ENCODE results near the gene ZDHHC13.

Gene ZDHHC13

DNA sequence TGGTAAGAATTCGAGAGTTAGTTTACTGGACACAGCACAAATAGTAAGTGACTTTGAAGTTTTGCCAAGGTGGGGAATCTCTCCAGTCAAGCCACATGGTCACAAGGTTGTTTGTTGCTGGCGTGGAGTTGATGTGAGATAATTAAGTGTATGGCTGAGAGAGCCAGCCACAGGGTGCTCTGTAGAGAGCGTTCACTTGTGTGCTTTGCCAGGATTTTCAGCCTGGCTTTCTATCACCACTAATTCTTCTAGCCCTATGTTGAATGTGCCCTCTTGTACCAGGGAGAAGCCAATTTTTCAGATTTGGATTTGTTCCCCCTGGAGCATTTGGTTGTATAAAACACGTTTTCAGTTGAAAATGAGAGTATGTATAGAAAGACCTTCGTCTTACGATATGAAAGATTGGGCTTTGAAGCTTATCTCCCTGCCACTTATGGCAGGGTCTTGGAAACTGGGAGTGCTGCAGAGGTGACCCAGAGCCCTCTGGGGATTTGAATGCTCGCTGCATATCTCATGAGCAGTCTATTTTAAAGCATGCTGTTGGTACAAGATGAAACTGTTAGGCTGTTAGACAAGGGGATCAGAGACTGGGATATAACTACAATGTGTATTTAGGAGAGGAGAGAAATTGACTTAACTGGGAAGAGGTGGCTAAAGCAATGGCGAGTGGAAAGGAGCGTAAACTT, 56.2 kb downstream of the ZDHHC13 start:
- DNase-seq (ENCODE audit: low spot score): no peak

DNA sequence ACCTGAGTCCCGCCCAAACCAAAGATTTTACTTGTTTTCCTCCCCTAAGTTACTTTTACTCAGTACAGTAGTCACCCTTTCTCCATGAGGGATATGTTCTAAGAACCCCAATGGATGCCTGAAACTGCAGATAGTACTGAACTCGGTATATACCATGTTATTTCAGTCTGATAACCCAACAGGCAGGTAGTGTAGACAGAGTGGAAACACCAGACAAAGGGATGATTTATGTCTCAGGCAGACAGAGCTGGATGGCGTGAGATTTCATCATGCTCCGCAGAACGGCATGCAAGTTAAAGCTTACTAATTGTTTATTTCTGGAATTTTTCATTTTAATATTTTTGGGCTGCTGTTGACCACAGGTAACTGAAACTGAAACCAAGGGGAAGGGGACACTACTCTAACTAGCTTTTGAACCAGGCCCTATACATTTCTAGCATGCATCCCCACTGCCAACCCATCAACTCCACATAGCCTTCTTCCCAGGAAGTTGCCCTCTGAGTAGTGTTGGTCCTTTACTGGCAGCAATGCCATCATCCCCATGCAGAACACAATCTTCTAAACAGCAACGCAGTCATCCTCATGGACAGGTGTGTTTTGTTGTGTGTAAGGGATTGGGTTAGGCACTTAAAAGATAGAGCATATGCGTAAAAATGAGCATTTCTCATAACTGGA, 57.1 kb downstream of the ZDHHC13 start:
- no peak for DNase-seq (ENCODE audit: low spot score)

DNA sequence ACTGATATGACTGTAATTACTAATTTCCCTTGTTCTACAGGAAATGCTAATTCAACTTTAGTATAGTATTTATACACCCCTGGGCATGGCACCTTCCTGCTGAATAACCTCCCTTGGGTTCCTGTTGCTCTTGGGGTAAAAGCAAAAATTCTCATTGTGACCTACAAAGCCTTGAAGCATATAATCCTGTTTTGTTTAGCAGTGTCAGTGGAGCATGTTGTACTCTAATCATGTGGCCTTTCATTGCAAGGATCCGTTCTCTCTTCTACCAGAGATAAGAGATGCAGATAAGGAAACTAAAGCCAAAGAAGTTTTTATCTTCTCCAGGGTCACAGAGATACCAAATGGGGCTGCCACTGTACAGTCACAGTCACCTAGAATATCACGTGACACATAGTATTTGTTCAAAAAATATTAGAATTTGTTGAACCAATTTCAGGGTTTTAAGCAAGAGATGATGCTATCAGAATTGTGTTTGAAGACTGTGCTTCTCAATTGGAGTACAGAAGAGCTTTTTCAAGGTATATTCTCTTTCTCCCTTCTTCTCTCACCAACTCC, 59.7 kb downstream of the ZDHHC13 start:
- no peak for DNase-seq (ENCODE audit: low spot score)

DNA sequence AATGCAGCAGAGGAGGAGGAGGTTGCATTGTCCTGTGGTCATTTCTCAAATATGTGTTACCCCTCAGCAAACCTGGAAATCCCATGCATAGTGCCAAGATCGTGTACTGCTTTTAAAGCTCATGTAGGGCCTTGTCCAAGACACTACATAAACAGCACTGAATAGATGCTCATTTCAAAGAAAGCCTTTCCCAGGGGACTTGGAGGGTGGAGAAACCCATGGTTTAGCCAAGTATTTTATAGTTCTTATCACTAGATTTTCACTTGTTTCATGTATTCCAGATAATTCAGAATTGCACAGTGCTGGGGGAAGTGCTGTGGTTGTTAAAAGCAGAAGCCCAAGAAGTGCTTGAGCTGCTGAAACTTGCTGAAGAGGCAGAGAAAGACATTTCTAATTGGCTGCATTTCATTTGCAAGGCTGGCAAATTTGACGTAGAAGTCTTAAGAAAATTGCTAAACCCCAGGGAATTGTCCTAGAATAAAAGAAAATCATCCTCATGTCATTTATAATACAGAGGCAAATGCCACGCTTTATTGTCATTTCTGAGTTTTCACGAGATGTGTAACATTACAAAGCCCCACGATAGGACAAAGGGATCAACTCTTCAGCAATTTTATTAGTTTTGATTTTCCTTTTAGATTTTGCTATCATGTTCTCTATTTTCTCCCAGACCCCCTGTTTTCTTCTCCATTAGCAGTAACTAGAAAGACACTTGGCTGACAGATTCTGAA, 64.7 kb downstream of the ZDHHC13 start:
- no peak for DNase-seq (ENCODE audit: low spot score)

DNA sequence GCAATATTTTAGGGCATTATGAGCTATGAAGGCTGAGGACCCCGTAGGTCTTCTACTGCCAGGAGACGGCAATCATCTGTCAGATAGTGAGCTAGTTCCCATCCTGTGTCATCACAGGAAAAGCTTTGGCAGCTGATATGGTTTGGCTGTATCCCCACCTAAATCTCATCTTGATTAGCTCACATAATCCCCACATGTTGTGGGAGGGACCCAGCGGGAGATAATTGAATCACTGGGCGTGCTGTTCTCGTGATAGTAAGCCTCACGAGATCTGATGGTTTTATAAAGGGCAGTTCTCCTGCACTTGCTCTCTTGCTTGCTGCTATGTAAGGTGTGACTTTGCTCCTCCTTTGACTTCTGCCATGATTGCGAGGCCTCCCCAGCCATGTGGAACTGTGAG, 66.7 kb downstream of the ZDHHC13 start:
- DNase-seq (ENCODE audit: low spot score): no peak

DNA sequence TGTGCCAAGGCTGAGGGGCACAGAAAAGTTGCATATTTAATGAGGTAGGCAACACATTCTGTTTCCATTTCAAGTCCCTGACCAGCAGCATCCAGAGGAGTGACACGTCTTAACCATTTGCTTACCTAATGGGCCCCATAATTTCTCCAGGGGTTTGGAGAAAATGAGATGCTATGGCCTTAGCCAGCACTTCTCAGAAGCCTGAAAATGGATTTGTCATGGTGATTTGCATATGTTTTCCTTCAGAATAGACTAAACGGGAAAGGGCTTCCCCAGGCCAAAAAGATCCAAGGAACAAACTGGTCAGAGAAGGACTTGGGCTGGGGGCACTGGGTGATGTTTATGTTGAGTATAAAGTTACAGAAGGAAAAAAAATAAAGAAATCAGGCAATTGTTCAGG, 68.1 kb downstream of the ZDHHC13 start:
- DNase-seq (ENCODE audit: low spot score): no peak

DNA sequence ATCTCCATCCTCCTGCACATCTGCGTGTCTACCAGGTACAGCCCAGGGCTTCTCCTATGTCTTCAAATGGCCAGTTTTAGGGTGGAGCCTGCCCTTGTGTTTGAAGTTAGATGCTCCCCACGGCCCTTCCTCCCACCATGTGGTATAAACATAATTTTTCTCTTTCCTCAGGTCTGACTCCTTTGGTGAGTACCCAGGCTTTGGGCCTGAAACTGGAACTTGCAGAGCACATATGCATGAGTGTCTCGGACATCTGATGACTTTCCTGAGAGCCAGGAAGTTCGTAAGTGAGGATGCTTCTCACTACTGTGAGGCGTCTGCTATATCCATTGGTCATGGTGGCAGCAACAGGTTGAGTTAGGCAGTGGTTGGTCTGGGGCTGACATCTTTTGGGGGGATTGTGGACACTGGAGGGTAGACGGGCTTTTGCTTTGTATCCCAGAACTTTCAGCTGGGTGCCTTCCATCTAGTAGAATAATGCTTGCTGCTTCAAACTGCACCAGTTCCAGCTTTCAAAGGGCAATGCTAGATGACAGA, 68.6 kb downstream of the ZDHHC13 start:
- no peak for DNase-seq (ENCODE audit: low spot score)

DNA sequence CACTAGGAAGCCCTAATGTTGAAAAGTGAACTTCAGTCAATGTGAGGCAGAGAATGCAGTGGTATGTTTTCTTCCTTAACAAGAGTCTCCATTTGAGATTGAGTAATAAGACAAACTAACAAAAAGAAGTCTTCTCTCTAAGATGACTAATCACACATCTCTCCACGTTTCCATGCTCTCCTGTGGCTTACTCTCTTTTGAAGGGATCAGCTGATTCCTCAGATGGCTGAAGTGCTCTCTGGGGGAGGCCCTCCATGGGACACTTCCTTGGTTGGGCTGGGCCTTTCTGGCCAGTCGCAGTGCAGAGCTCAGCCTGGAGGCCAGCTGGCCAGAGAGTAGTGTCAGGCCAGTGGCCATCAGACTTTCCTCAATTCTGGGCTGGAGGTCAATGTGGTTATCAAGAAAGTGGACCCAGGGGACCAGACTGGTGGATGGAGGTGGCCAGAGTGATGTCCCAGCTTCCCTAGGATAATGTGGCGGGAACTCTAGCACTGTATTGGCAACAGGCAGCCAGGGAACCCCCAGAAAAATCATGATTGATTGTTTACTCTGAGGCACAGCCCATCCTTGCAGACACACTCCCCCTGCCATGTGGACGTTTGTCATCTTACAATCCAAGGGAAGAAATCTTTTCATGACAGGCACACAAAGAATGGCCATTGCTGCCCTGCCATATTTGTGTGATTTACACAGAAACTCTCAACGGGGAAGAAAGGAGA, 70.3 kb downstream of the ZDHHC13 start:
- peak; percentile 31 for DNase-seq (ENCODE audit: low spot score)

DNA sequence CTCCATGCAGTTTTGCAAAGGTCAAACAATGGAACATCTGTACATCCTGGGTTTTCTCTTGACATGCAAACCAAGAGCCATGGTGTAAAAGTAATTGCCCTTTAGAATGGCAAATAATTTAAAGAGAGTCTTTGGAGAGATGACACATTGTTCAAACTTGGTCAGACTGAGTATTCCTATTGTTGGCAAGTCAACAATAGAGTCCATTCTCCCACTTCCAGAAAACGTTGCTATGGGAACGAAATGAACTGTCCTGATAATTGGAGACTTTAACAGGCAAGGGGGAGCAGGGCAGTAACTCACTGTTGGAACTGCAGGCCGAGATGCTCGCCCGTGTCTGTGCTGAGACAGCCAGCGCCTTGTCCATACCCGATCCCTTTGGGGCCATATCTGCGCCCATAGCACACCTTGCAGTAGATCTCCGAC, 70.9 kb downstream of the ZDHHC13 start:
- no peak for DNase-seq (ENCODE audit: low spot score)

DNA sequence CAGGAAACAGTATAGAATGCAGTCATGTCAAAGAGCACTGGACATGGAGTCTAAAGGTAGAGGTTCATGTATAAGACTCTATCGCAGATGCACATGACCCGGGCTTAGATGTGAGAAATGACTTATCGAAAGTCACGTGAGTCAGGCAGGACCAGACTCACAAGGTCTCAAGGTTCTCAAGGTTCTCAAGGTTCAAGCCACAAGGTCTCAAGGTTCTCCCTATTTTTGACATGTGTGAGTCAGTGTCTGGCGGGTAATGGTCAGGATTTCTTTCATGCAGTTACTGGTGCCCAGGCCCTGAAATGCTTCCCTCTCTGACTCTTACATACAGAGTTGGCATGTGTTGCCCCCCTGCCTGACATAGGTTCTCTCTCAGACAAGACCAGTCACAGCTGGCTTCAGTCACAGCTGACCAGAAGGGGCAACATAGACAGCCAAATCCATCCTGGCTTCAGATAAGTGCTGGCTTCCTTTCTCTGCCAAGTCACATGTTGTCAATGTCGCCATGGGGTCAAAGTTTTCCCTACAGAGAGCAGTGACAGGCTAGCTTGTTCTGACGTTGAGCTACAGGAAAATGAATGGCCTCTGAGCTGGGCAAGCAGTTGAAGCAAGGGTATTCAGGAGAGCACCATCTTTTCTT, 74.7 kb downstream of the ZDHHC13 start:
- DNase-seq (ENCODE audit: low spot score): no peak

DNA sequence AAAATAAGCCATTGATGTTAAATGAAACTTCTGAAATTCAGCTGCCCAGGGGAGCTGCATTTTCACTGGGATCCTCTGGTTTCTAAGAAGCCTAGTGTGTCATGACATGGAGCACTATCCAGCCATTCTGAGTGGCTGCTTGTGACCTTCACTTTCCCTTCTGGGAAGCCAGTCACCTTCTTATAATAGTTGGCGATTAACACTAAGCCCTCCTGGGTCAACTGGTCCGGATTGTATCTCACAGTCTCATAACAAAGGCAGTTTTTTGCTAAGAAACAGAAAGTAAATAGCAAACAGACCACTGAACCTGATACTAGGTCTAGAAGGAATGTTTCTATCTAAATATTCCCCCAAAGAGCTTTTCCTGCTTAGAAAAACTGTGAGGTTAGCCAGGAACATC, 76.9 kb downstream of the ZDHHC13 start:
- no peak for DNase-seq (ENCODE audit: low spot score)

DNA sequence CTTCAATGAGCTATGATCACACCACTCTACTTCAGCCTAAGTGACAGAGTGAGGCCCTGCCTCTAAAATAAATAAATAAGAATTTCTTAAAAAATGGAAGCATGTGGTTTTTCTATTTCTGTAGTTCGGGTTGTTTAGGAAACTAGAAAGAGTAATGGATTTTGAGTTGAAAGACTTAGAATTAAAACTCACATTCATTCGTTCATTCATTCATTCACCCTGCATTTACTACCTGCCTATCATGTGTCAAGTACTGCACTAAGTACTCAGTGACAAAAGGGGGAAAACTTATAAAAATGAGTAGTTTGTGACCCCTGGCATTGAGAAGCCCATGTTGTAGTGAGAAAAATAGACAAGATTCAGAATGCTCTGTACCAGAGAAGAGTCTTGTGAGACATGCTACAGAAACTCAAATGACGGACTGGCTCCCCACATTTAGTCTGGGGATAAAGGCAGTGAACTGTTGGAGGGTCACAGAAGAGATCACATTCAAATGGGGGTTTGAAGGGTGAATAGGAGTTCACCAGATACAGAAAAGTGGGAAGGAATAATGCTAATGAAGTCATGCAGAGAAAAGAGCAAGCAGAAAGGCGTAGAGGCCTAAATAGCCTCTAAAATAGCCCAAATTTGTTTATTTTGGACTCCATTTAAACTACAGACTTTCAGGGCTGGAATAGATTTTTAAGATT, 77.8 kb downstream of the ZDHHC13 start:
- no peak for DNase-seq (ENCODE audit: low spot score)

DNA sequence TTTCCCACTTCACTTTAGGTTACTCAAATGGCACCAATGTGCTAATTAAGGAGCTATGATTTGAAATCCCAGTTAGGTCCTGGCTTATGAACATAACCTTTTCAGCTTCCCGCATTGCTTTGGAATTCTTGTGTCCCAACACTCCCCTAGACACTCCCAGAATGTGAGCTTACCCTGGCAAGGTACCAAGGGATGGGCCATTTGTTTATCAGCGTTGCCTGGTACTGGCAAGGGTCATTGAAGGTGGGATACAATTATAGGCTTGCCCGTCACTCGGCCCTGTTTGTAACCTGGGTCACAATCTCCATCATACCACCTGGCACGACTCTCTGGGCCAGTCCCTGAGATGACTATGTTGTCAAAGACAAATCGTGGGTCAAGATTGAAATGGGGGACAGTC, 79.5 kb downstream of the ZDHHC13 start:
- no peak for DNase-seq (ENCODE audit: low spot score)

DNA sequence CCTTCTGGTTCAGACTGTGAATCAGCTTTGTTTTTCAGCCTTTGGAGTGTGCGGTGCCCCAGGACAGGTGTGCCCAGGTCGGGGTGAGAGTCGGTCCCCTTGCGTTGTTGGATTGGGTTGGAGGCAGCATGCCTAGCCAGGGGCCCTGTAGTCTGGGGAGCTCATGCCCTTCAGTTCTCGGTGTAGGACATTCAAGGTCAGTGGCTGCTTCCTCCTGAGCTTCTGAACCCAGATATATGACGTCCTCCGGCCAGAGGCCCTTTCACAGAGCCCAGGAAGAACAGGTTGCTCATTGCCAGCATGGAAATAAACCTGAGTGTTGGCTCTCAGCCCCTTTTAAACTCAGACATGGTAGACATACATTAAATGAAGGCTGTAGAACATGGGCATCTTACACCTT, 82.1 kb downstream of the ZDHHC13 start:
- no peak for DNase-seq (ENCODE audit: low spot score)

DNA sequence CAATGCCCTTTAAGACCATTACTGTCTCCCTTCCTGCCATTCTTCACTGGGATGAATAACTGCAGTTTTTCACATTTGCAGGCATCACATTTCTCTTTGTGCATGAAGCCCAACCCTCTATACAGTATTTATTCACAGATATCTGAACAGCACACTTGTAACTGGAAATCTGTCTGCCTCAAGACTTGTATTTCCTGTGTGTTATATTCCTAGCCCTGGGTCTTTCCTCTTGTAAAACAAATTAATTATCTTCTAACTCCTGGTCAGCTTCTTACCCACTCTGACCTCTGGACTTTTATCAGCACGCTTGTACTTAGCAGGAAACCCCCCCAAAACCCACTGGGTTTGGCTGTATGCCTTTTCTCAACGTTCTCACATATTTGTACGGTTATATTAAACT, 82.8 kb downstream of the ZDHHC13 start:
- no peak for DNase-seq (ENCODE audit: low spot score)

DNA sequence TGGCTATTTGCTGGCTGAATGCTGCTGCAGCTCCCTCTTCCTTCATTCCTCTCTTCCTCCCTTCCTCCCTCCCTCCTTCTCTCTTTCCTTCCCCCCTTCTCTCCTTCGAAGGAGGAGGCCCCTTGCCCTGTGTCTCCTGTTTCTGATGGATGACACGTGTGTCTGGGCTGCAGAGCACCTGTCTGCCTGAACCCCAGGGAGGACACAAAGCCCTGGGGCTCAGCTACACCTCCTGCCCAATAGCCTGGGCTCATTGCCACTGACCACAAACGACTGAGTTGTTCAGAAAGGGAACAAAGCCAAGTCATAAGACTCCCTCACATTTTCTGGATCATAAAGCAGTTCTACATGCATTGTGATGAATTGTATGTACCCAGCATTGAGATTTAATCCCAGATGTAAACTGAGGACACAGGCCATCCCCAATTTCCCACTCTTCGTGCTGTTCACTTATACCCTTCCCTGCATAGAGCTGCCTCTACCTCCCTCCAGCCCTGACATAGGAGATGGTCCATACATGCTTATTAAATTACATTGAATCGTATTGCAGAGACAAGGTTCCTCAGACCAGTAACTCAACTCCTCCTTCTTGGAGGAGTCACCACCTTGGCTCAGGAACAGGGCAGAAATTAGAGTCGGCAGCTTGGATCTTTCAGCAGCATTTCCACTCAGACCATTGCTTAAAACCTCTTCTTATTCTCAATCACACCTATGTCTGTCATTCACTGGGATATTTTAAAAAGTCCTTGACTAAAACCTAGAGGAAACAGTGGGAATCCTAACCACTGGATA, 83.6 kb downstream of the ZDHHC13 start:
- peak; percentile 79 for DNase-seq (ENCODE audit: low spot score)

DNA sequence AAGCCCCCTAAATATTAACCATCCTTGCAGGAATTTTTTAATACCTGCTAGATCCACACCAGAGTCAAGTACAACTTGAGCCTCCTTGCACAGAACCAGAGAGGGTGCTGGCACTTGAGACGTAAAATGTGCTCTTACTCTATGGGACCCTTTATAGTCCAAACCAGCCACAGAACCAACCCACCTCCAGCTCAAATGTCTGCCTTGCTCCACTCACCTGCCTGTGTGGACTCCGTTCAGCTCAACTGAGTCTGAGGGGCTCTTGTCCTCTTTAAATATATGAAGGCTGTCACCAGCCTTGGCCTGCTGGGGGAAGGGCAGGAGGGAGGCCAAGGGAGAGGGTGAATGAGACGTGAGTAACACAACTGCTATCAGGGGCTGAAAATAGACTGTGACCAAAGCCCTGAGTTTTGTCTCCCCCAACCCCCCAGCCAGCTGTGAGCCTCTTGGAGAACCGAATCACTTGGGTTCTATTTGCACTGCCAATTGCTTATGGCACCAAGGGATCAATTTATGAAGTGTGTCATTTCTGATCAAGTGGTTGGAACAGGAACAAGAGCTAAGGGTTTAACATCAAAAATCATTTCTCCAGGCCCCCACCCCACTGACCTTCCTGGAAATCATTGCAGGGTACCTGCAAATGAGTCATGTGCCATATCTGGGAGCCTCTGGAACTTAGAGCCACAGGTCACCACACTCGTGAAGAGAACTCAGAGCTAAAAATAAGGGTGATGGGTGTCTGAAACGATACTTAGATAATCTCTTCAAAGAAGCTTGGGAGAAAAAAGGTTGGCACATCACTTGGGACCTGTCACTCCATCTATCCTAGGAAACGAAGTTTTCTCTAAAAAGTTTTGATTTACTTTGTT, 85.0 kb downstream of the ZDHHC13 start, which contains the start of gene CSRP3:
TSS of gene CSRP3 (minus strand) at position 247 of the 869 bp plus-strand sequence. CDS start 9,535 bp downstream, outside the sequence.
- DNase-seq (ENCODE audit: low spot score): peak; percentile 32

DNA sequence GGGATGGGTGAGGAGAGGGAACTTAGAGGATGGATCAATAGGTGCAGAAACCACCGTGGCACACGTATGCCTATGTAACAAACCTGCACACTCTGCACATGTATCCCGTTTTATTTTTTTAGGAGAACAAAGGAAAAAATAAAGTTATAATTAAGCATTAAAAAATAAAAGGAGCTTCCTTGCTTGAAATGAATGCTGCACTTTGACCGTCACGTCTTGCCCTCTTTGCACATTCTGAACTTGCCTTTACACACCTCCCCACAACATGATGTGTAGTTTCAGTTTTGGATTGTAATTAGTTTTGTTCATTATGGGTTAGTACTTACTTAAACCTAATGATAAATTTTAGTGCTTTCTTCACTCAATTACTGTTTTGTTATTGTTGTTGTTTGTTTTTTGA, 87.9 kb downstream of the ZDHHC13 start:
- no peak for DNase-seq (ENCODE audit: low spot score)

DNA sequence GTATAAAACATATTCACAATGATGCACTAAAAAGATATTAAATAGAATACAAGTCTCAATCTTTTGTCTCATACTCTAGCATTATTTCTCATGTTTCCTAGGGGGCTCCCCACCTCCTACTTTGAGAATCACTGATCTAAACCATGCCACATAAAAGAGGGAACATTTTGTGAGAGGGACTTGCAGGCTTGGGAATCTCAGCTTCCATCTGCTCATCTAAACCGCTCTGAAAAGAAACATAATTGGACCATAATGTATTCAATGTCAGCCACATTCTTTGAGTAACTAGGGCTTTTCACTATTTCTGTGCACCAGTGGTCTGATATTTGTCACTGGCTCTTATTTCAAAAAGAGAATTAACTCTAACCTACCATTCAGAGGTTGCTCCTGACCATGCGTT, 91.2 kb downstream of the ZDHHC13 start:
- no peak for DNase-seq (ENCODE audit: low spot score)

Data from GM03348 (cell line).